ENCODE measurements around the gene TMEM138.

DNA sequence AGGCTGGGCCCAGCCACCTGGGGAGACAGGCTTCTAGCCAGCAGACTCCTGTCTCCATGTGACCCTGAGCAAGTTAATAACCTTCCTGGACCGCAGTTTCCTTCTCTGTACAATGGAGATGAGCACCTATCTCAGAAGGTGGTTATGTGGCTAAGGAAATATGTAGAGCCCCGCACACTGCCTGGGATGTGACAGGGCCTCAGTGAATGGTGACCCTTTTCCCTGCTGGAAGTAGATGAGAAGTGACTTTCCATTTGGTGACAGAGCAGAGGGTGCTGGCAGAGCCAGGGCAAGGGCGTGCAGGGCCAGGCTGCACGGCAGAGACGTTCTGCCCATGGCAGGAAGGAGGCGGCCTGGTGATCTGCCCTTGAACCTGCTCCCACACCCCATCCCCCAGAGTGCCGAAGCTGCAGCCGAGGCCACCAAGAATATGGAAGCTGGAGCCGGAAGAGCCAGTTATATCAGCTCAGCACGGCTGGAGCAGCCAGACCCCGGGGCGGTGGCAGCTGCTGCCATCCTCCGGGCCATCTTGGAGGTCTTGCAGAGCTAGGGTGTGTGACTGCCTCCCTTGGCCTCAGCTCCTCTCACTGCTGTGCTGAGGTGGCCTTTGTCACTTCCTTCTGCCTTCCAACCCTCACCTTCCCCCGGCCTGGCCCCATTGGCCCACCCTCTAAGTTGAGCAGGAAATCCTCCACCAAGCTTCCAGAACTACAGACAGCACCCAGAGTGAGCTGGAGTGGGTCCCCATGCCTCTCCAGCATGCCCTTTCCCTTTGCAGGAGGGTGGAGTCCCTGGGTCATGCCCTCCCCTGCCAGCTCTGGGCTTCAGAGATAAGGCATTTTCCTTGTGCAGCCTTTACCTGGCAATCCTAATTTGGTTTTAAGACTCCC, 16.0 kb upstream of the TMEM138 start:
- TF ChIP-seq EP300 (IDR thresholded peaks at IDR 0.05), result no peak
- TF ChIP-seq, protein P1, sequence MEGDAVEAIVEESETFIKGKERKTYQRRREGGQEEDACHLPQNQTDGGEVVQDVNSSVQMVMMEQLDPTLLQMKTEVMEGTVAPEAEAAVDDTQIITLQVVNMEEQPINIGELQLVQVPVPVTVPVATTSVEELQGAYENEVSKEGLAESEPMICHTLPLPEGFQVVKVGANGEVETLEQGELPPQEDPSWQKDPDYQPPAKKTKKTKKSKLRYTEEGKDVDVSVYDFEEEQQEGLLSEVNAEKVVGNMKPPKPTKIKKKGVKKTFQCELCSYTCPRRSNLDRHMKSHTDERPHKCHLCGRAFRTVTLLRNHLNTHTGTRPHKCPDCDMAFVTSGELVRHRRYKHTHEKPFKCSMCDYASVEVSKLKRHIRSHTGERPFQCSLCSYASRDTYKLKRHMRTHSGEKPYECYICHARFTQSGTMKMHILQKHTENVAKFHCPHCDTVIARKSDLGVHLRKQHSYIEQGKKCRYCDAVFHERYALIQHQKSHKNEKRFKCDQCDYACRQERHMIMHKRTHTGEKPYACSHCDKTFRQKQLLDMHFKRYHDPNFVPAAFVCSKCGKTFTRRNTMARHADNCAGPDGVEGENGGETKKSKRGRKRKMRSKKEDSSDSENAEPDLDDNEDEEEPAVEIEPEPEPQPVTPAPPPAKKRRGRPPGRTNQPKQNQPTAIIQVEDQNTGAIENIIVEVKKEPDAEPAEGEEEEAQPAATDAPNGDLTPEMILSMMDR (IDR thresholded peaks at IDR 0.05), result no peak
